ENCODE results near the gene KRTAP10-4. TPM values are rescaled to one million over a fixed set of nuclear protein-coding genes. Genes with fewer than 3 reads are reported as not detected.

The KRTAP10-4 gene
- total RNA-seq, 2 experiments from 2014 or later = not detected

GRCh38 chr21:44532712-44533111 is 40.8 kb upstream of the KRTAP10-4 start:
- Histone ChIP-seq H3K9me2 (ENCODE audit: insufficient read depth, low read length) (no peaks in the 10 kb centered on the region), H4K20me1 (ENCODE audit: insufficient read depth, low read length) (no peaks in the 10 kb centered on the region), H3K79me2 (ENCODE audit: insufficient read depth, low read depth, low read length) (no peaks in the 10 kb centered on the region), H3K4me1 (ENCODE audit: insufficient read depth, low read length, poor library complexity, severe bottlenecking) (no peaks in the 10 kb centered on the region), H3K4me2 (ENCODE audit: low read length) (no peak overlapping the region), H2AFZ (ENCODE audit: low read length) (no peak overlapping the region), H3K27ac (ENCODE audit: low read depth, low read length, poor library complexity, severe bottlenecking) (no peak overlapping the region), H3K36me3 (ENCODE audit: insufficient read depth, low read length) (no peaks in the 10 kb centered on the region), H3K9me3 (ENCODE audit: low read length) (no peaks in the 10 kb centered on the region), H3K4me3 (ENCODE audit: low read depth, low read length, poor library complexity, severe bottlenecking) (no peak overlapping the region)
- TF ChIP-seq CTCF (conservative IDR thresholded peaks at IDR 0.05; ENCODE audit: low read length) = no peak
- TF ChIP-seq EZH2phosphoT487 (IDR thresholded peaks at IDR 0.05; ENCODE audit: borderline replicate concordance, low read depth, low read length) = no peak
- ChIA-PET CTCF (ENCODE audit: unreplicated experiment) (no interaction called here), POLR2A (no interaction called here)
- BruUV-seq (replicated peaks) = no TSS peak
- intact Hi-C loops (cut with micrococcal nuclease; ENCODE audit: unreplicated experiment) = no loop called here
- DNase-seq (ENCODE audit: low spot score) = no peak

- Histone ChIP-seq H4K20me1 (ENCODE audit: insufficient read depth, low read length) (no peaks in the 10 kb centered on the region), H3K9me3 (ENCODE audit: low read length) (no peaks in the 10 kb centered on the region), H3K79me2 (ENCODE audit: insufficient read depth, low read depth, low read length) (no peaks in the 10 kb centered on the region), H3K4me1 (ENCODE audit: insufficient read depth, low read length, poor library complexity, severe bottlenecking) (no peaks in the 10 kb centered on the region), H3K9me2 (ENCODE audit: insufficient read depth, low read length) (no peaks in the 10 kb centered on the region), H2AFZ (ENCODE audit: low read length) (no peak overlapping the region), H3K36me3 (ENCODE audit: insufficient read depth, low read length) (no peaks in the 10 kb centered on the region), H3K4me2 (ENCODE audit: low read length) (no peak overlapping the region), H3K4me3 (ENCODE audit: low read depth, low read length, poor library complexity, severe bottlenecking) (no peak overlapping the region), H3K27ac (ENCODE audit: low read depth, low read length, poor library complexity, severe bottlenecking) (no peak overlapping the region)
- intact Hi-C loops (cut with micrococcal nuclease; ENCODE audit: unreplicated experiment) = no loop called here
- no peak for TF ChIP-seq CTCF (conservative IDR thresholded peaks at IDR 0.05; ENCODE audit: low read length)
- no peak for TF ChIP-seq EZH2phosphoT487 (IDR thresholded peaks at IDR 0.05; ENCODE audit: borderline replicate concordance, low read depth, low read length)
- no TSS peak for BruUV-seq (replicated peaks)
- ChIA-PET CTCF (ENCODE audit: unreplicated experiment) (no interaction called here), POLR2A (no interaction called here)
- DNase-seq (ENCODE audit: low spot score) = no peak
Measured at GRCh38 chr21:44533121-44533890, 40.2 kb upstream of the KRTAP10-4 start.

- Histone ChIP-seq H3K36me3 (ENCODE audit: insufficient read depth, low read length) (no peaks in the 10 kb centered on the region), H3K4me3 (ENCODE audit: low read depth, low read length, poor library complexity, severe bottlenecking) (no peak overlapping the region), H3K79me2 (ENCODE audit: insufficient read depth, low read depth, low read length) (no peaks in the 10 kb centered on the region), H3K27ac (ENCODE audit: low read depth, low read length, poor library complexity, severe bottlenecking) (no peak overlapping the region), H3K9me2 (ENCODE audit: insufficient read depth, low read length) (no peaks in the 10 kb centered on the region), H3K4me2 (ENCODE audit: low read length) (no peak overlapping the region), H2AFZ (ENCODE audit: low read length) (no peak overlapping the region), H3K4me1 (ENCODE audit: insufficient read depth, low read length, poor library complexity, severe bottlenecking) (no peaks in the 10 kb centered on the region), H3K9me3 (ENCODE audit: low read length) (no peaks in the 10 kb centered on the region), H4K20me1 (ENCODE audit: insufficient read depth, low read length) (no peaks in the 10 kb centered on the region)
- no peak for TF ChIP-seq CTCF (conservative IDR thresholded peaks at IDR 0.05; ENCODE audit: low read length)
- TF ChIP-seq EZH2phosphoT487 (IDR thresholded peaks at IDR 0.05; ENCODE audit: borderline replicate concordance, low read depth, low read length) = no peak
- DNase-seq (ENCODE audit: low spot score) = no peak
- intact Hi-C loops (cut with micrococcal nuclease; ENCODE audit: unreplicated experiment) = no loop called here
- POLR2A ChIA-PET = no interaction called here
- CTCF ChIA-PET (ENCODE audit: unreplicated experiment) = no interaction called here
- no TSS peak for BruUV-seq (replicated peaks)
Measured at GRCh38 chr21:44533891-44534627, 39.5 kb upstream of the KRTAP10-4 start.

Data from OCI-LY7 (cell line).